Ovary (tissue), 9 donors: Measurements from ENCODE around the gene FBN1. TPM values are rescaled to one million over a fixed set of nuclear protein-coding genes. Genes with fewer than 3 reads are reported as not detected.

Experiments
- DNase-seq, 5 donors: peaks; one replicate each; pipeline ENCODE4 v3.0.0-alpha.2; 2019 to 2020
- H3K27ac ChIP-seq, 2 donors: fragments of 200-600 bp; one replicate each; pipeline versions ENCODE4 v1.5.1 to v1.8.0; 2019 to 2022
- H3K27me3 ChIP-seq: fragments of 200-600 bp; one replicate; pipeline ENCODE4 v1.8.0; 2022
- H3K36me3 ChIP-seq: fragments of 200-600 bp; sonication (generic); one replicate; pipeline ENCODE4 v1.5.1; 2019
- H3K4me1 ChIP-seq: one replicate; pipeline ENCODE4 v1.8.1; 2013; ENCODE audit warnings: mild to moderate bottlenecking, moderate library complexity; ENCODE audit not compliant: insufficient read depth
- H3K4me3 ChIP-seq: fragments of 200-600 bp; sonication (generic); one replicate; pipeline ENCODE4 v1.5.1; 2017
- H3K9me3 ChIP-seq, 2 donors: fragments of 200-600 bp in 1 of 2; sonication (generic) in 1 of 2; one replicate each; pipeline versions ENCODE4 v1.5.1 to v1.8.1; 2013 to 2019; ENCODE audit warnings: mild to moderate bottlenecking in 1 of 2, moderate library complexity in 1 of 2
- EP300 ChIP-seq: sonication (generic); formaldehyde crosslinking; IDR thresholded peaks from one replicate; pipeline ENCODE4 v1.6.1; 2017; ENCODE audit warnings: antibody characterized with exemption
- POLR2A ChIP-seq: fragments of 450-650 bp; IDR thresholded peaks from one replicate; pipeline ENCODE4 v1.6.1; 2017; ENCODE audit warnings: antibody characterized with exemption, mild to moderate bottlenecking, moderate library complexity
- WGBS, 3 donors: extraction: QIAGEN DNeasy Blood & Tissue Kit in 1 of 3; methylation state at CpG; one replicate each; pipeline versions ENCODE4 v1.1.5 to v1.1.7; 2013 to 2017; 5-methylcytosine and 5-hydroxymethylcytosine counted together
- intact Hi-C, 4 donors: fragments of 100-400 bp; cut with DNase I; formaldehyde crosslinking; loops; one replicate each; pipeline versions ENCODE4 v1.11.0 to v1.15.1; 2022 to 2023
- polyA plus RNA-seq, 2 donors: library from polyadenylated mRNA; stranded (reverse); fragments of 200-250 nt in 1 of 2; fragments of 350-450 nt in 1 of 2; fragmentation: Illumina TruSeq in 1 of 2; extraction: RNeasy Lipid Tissue Mini Kit (QIAGEN cat#74804) in 1 of 2; gene quantifications; one replicate each; pipeline ENCODE4 v1.2.3, GENCODE V29; 2013 to 2014
- total RNA-seq, 7 donors: library from RNA; depleted of rRNA in 2 of 7; stranded (reverse); fragments of >200 nt in 2 of 7; fragmentation: NEBNext Ultra II Directional in 3 of 7; extraction: Animal tissue kit (Norgen Biotek cat#: 25700) in 3 of 7; gene quantifications; one replicate each; pipeline versions ENCODE4 v1.1.0 to v1.2.4, GENCODE V29; 2016 to 2023
- TF ChIP-seq, protein P1 (sequence below), 3 donors: fragments of 450-650 bp in 2 of 3; fragments of 200-600 bp in 1 of 3; IDR thresholded peaks; one replicate each; pipeline versions ENCODE4 v1.5.1 to v1.8.0; 2016 to 2022; ENCODE audit warnings: antibody characterized with exemption in 3 of 3, mild to moderate bottlenecking in 1 of 3
- donor health status: DM: no; HTN: no; CAD: no; lungs with moderate emphysema.
- donor health status: DM: no; HTN: no; CAD: no.
- donor health status: Bipolar disorder and iron deficiency.
- donor health status: DM: yes; HTN: yes; CAD: no.
- donor health status: DM: no; HTN: no; CAD: no.
- donor health status: DM: yes; HTN: yes; CAD: no.

FBN1 gene
- total and polyA plus RNA-seq, 9 donors = 62.5 to 159 (median 97.4) TPM

DNA sequence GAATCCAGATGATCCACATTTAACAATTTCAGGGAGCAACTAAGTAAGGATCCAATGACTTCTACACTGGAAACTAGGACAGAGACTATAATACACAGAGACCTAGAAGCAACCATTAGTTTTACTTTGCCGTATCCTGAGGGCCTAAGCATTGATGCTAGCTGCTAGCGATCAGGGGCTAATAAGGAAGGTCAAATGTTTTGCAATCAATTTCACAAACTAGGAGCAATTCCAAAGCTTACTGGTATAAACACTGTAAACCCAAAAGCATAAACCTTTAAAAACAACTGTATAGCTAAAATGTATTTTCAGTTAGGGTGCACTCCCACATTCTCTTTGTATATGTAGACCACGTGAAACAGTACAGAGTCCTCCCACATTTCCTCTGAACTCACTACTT is 31.5 kb downstream of the FBN1 start:
- Histone ChIP-seq H3K4me1 (peaks cover 7% of the 10 kb centered on the region), H3K36me3 (no peaks in the 10 kb centered on the region), H3K9me3 (no peaks in the 10 kb centered on the region), H3K27ac (no peak overlapping the region), H3K4me3 (no peak overlapping the region), H3K27me3 (no peaks in the 10 kb centered on the region)
- intact Hi-C loops = no loop called here
- WGBS, 3 donors = 67 to 80% (median 73%) methylated on average over 3 of the region's 3 CpGs
- TF ChIP-seq POLR2A (no peak), EP300 (no peak)
- TF ChIP-seq, protein P1, sequence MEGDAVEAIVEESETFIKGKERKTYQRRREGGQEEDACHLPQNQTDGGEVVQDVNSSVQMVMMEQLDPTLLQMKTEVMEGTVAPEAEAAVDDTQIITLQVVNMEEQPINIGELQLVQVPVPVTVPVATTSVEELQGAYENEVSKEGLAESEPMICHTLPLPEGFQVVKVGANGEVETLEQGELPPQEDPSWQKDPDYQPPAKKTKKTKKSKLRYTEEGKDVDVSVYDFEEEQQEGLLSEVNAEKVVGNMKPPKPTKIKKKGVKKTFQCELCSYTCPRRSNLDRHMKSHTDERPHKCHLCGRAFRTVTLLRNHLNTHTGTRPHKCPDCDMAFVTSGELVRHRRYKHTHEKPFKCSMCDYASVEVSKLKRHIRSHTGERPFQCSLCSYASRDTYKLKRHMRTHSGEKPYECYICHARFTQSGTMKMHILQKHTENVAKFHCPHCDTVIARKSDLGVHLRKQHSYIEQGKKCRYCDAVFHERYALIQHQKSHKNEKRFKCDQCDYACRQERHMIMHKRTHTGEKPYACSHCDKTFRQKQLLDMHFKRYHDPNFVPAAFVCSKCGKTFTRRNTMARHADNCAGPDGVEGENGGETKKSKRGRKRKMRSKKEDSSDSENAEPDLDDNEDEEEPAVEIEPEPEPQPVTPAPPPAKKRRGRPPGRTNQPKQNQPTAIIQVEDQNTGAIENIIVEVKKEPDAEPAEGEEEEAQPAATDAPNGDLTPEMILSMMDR (IDR thresholded peaks at IDR 0.05) = no peak
- no peak for DNase-seq

DNA sequence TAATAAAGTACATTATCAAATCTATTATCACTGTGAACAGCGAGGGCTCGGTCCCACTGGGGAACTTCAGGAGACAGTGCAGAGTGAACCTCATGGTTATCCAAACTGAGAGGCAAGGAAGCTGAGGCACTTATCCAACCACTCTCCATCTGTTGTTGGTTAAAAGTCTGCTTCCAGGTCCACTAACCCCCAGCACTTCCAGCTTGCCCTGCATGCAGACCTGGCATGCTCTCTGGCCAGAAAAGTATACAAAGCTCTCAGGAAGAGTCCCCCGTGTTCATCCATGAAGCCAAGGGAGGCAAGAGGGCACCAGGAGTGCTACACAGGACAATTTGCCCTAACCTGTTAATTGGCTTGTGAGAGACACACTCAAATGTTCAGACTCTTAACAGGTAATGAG is 36.0 kb downstream of the FBN1 start:
- Histone ChIP-seq H3K4me1 (no peaks in the 10 kb centered on the region), H3K27ac (no peak overlapping the region), H3K36me3 (no peaks in the 10 kb centered on the region), H3K4me3 (no peak overlapping the region), H3K27me3 (no peaks in the 10 kb centered on the region), H3K9me3 (no peaks in the 10 kb centered on the region)
- DNase-seq = no peak
- intact Hi-C loops = no loop called here
- TF ChIP-seq POLR2A (no peak), EP300 (no peak)
- TF ChIP-seq, protein P1 (IDR thresholded peaks at IDR 0.05) = no peak
- 66 to 76% (median 75%) methylated on average over 3 of the region's 3 CpGs for WGBS, 3 donors

DNA sequence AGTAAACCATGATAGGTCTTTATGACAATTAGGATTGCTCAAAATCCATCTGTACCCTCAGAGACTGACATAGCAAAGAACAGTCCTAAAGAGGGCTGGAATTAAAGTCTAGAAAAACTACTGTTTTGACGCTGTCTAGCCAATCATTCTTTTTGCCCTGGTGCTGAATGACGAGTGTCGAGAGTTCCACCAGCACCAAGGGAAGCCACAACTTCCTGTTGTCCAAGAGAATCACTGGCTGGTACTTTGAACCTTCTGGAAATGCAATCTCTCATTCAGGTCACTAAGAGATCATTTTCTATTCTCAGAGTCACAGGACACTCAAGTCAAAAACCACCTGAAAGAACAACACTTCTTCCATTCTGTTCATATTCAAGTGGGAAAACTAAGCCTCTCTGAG is 37.7 kb downstream of the FBN1 start:
- 88 to 97% (median 93%) methylated on average over 3 of the region's 3 CpGs for WGBS, 3 donors
- TF ChIP-seq, protein P1 (IDR thresholded peaks at IDR 0.05) = no peak
- TF ChIP-seq EP300 (no peak), POLR2A (no peak)
- H3K9me3 ChIP-seq = no peaks in the 10 kb centered on the region
- H3K4me3 ChIP-seq = no peak overlapping the region
- H3K27me3 ChIP-seq = no peaks in the 10 kb centered on the region
- no peaks in the 10 kb centered on the region for H3K36me3 ChIP-seq
- peaks cover 2% of the 10 kb centered on the region for H3K4me1 ChIP-seq
- H3K27ac ChIP-seq = no peak overlapping the region
- intact Hi-C loops = no loop called here
- DNase-seq = no peak

DNA sequence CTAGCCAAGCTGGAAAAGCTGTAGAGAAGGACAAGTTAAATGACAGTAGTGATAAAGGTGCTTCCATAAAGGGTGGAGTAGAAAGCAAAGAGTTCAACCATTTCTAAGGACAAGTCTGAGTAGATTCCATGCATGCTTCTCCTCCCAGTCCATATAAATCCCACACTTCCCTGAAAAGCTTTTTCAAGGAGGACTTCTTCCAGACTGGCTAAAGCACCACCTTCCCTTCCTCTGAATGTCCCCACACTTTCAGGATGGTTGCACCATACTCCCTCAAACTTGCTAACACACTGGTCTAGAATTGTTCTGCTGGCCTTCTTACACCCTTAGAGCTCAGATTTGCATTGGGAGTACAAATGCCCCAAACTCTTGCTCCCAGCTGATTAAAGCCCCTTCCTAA is 40.9 kb downstream of the FBN1 start:
- intact Hi-C loops = no loop called here
- Histone ChIP-seq H3K4me3 (no peak overlapping the region), H3K27me3 (no peaks in the 10 kb centered on the region), H3K36me3 (no peaks in the 10 kb centered on the region), H3K4me1 (peaks cover 2% of the 10 kb centered on the region), H3K9me3 (no peaks in the 10 kb centered on the region), H3K27ac (no peak overlapping the region)
- TF ChIP-seq POLR2A (no peak), EP300 (no peak)
- TF ChIP-seq, protein P1 (IDR thresholded peaks at IDR 0.05) = no peak
- DNase-seq = no peak

DNA sequence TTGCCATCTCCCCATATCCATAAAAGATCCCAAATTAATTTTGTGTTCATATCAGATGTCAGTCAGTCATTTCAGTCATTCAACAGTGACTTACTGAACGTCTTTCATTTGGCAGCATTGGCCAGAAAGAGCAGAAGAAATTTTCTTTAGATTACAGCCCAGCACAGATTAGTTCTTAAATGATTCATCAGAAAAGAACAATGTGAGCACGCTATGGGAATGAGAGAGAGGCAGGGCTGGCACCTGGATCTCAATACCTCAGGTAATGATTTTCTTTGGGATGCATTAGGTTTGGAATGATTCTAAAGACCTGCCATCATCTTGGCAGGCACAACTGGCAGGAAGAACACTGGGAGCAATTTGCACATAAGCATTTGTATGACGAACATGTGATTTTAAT is 41.6 kb downstream of the FBN1 start:
- no peak for TF ChIP-seq POLR2A
- TF ChIP-seq, protein P1 (IDR thresholded peaks at IDR 0.05) = no peak
- TF ChIP-seq EP300 = no peak
- no peak for DNase-seq
- H3K4me3 ChIP-seq = no peak overlapping the region
- no peaks in the 10 kb centered on the region for H3K27me3 ChIP-seq
- 79 to 87% (median 80%) methylated on average over 3 of the region's 3 CpGs for WGBS, 3 donors
- no peaks in the 10 kb centered on the region for H3K9me3 ChIP-seq
- intact Hi-C loops = no loop called here
- H3K27ac ChIP-seq = no peak overlapping the region
- H3K36me3 ChIP-seq = no peaks in the 10 kb centered on the region
- peaks cover 2% of the 10 kb centered on the region for H3K4me1 ChIP-seq
